KOPT-K1 (cell line): Measurements from ENCODE around the gene COPS3.

Experiments
- H3K27ac ChIP-seq: fragments of 200-600 bp; sonication (generic); 2 replicates; pipeline ENCODE4 v1.5.1; 2016; ENCODE audit warnings: antibody characterized with exemption, mild to moderate bottlenecking, low read depth, low read length; ENCODE audit not compliant: poor library complexity, severe bottlenecking
- H3K36me3 ChIP-seq: fragments of 200-600 bp; sonication (generic); 2 replicates; pipeline ENCODE4 v1.5.1; 2017; ENCODE audit warnings: antibody characterized with exemption, mild to moderate bottlenecking, low read length, moderate library complexity; ENCODE audit not compliant: insufficient read depth
- H3K9me3 ChIP-seq: fragments of 200-600 bp; sonication (generic); 2 replicates; pipeline ENCODE4 v1.5.1; 2017; ENCODE audit warnings: antibody characterized with exemption, low read length, mild to moderate bottlenecking; ENCODE audit not compliant: insufficient read depth, poor library complexity, severe bottlenecking

Gene COPS3

GRCh38 chr17:17204041-17204591 is 76.9 kb downstream of the COPS3 start:
- Histone ChIP-seq H3K9me3 (no peaks in the 10 kb centered on the region), H3K27ac (no peak overlapping the region), H3K36me3 (no peaks in the 10 kb centered on the region)

GRCh38 chr17:17203173-17203730 is 77.8 kb downstream of the COPS3 start:
- no peaks in the 10 kb centered on the region for H3K9me3 ChIP-seq
- no peaks in the 10 kb centered on the region for H3K36me3 ChIP-seq
- H3K27ac ChIP-seq, result no peak overlapping the region

GRCh38 chr17:17201907-17202306 is 79.1 kb downstream of the COPS3 start:
- Histone ChIP-seq H3K36me3 (no peaks in the 10 kb centered on the region), H3K27ac (no peak overlapping the region), H3K9me3 (no peaks in the 10 kb centered on the region)

GRCh38 chr17:17201271-17201670 is 79.8 kb downstream of the COPS3 start:
- H3K9me3 ChIP-seq, result no peaks in the 10 kb centered on the region
- H3K36me3 ChIP-seq, result no peaks in the 10 kb centered on the region
- H3K27ac ChIP-seq, result no peak overlapping the region

- no peaks in the 10 kb centered on the region for H3K9me3 ChIP-seq
- H3K27ac ChIP-seq, result no peak overlapping the region
- H3K36me3 ChIP-seq, result no peaks in the 10 kb centered on the region
Observed at GRCh38 chr17:17200831-17201230, 80.2 kb downstream of the COPS3 start.

- H3K9me3 ChIP-seq, result no peaks in the 10 kb centered on the region
- H3K27ac ChIP-seq, result no peak overlapping the region
- no peaks in the 10 kb centered on the region for H3K36me3 ChIP-seq
Observed at GRCh38 chr17:17200311-17200710, 80.7 kb downstream of the COPS3 start.

DNA sequence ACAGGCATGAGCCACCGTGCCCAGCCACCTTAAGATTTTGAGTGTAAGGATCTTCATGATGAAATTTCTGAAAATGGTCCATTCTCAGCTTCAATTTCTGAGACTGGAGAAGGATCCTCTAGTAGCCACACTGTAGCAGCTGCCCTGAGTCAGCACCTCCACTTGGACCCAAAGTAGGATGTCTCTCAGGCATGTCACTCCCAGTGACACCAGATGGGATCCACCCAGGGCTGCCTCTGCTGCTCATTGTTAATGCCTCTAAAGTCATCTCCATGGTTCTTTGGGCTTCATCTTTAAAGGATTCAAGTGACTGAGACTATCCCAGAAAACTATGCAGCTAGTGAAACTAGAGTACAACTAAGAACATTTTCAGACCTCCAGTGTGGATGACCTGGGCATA is 82.8 kb downstream of the COPS3 start:
- no peak overlapping the region for H3K27ac ChIP-seq
- H3K36me3 ChIP-seq, result no peaks in the 10 kb centered on the region
- H3K9me3 ChIP-seq, result no peaks in the 10 kb centered on the region

GRCh38 chr17:17196776-17197175 is 84.3 kb downstream of the COPS3 start:
- Histone ChIP-seq H3K36me3 (no peaks in the 10 kb centered on the region), H3K27ac (no peak overlapping the region), H3K9me3 (no peaks in the 10 kb centered on the region)
